Stimulated activated CD4-positive, alpha-beta T cell treated with anti-CD3 and anti-CD28 coated beads, TNF-alpha, amount 100 ng/mL, for 48 hours (primary cell): ENCODE results near the gene CX3CR1.

Source experiments
- DNase-seq, 3 donors: peaks; one replicate each; pipeline ENCODE4 v3.0.0-alpha.2; 2020; ENCODE audit warnings: low read depth in 3 of 3

The CX3CR1 gene

GRCh38 chr3:39291903-39292329 is 12.1 kb upstream of the CX3CR1 start:
- peak; percentile 58 to 76 (median 71) for DNase-seq

DNA sequence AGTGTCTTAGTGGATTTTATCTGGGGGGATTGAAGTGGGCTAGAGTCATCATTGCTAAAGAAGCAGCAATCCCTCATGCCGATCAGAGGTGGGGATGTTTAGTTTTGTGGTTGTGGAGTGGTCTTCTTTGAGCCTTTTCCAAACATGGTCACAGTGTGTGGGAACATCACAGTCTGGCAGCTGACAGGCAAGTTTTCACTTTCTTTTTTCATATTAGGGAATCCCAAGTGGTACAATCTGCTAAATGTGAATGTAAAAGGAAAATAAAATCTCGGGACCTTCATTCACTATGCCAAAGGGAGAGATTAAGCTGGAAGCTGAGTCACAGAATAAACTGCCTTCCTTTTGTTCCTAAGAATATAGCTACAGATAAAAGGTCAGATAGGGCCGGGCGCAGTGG is 10.4 kb upstream of the CX3CR1 start:
- DNase-seq = no peak

- DNase-seq = no peak
Measured at GRCh38 chr3:39289107-39289506, 9.3 kb upstream of the CX3CR1 start.

- DNase-seq = peak; percentile 62 to 78 (median 76)
Measured at GRCh38 chr3:39288300-39288808, 8.5 kb upstream of the CX3CR1 start.

DNA sequence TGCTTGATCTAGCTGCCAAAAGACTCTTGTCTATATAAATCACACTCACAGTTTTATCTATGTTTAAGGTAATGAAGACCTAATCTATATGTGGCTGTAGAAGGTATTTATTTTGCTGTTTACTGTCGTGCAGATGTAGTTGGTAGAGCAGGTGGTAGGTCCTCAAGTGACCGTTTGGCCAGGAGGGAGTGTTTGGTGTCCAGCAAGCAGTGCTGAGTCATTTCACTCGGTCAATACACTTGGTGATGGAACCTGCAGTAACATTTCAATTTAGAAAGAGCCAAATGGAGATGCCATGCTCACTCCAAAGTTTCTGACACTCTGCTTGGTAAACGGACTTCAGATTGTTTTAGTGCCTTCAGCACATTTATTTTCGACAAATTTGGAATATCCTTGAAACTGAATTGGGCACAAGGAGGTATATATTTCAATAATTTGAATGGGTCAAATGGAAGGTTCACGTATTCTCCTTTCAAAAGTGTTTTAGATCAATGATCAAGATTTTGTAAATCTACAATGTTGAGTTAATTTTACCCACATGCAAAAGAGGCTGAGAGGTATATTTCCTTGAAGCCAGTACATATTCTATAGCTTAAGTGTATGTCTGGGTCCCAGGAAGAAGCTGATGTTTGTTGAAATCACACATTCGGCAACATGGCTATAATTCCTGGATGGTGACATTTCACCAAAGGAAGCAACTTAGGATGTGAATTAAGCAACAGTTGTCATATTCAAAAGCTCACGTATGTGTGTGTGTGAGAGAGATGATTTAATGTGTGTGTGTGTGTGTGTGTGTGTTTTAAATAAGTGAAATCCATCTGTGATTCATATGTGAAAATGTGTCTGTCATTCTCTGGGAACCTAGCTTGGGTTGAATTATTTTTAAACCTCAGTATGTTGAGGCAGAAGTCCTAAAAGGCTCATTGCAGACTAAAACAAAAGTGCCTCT is 7.7 kb upstream of the CX3CR1 start:
- no peak for DNase-seq

GRCh38 chr3:39286771-39287170 is 6.9 kb upstream of the CX3CR1 start:
- DNase-seq = no peak

DNA sequence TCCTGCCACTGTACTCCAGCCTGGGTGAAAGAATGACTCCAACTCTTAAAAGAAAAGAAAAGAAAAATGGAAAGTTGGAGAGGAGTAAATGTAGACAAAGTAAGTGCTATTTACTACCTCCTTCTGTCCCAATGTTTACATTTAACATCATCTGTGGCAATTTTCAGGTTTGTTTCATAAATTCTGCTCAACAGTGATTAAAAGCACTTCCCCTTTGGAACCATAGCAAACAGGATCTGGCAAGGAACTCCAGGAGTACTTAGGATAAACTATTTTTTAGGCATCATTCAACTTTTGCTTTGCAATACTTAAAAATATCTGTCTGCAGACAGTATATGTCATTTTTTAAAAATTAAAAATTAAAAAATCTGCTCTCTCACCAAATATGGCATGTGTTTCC is 5.5 kb upstream of the CX3CR1 start:
- DNase-seq = no peak

DNA sequence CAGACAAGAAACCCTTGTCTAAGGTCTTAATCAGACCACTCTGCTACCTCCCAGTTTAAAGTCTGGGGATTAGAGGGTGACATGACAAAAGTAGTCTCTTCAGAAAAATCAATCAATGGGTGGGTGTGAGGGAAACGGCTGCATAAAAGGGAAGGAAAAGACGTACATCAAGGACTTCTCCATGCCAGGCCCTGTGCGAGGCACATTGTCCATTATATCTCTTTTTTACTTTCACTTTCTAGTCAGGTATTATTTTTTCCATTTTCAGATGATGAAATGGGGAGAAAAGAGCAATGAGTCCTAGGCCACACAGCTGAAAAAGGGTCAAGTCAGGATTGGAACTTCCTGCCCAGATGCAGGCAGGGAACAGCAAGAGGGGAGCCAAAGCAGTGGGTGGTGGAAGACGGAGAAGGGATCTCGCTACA is 4.6 kb upstream of the CX3CR1 start:
- no peak for DNase-seq

- no peak for DNase-seq
Measured at GRCh38 chr3:39282057-39282456, 2.2 kb upstream of the CX3CR1 start.

- DNase-seq = no peak
Measured at GRCh38 chr3:39281533-39281932, 1.7 kb upstream of the CX3CR1 start.

GRCh38 chr3:39280571-39280970 is 735 bp upstream of the CX3CR1 start:
- DNase-seq = no peak

GRCh38 chr3:39278616-39278935 is 1.3 kb downstream of the CX3CR1 start:
- DNase-seq = no peak

- DNase-seq = no peak
Measured at GRCh38 chr3:39277893-39278615, 1.8 kb downstream of the CX3CR1 start.

- no peak for DNase-seq
Measured at GRCh38 chr3:39276746-39277145, 3.1 kb downstream of the CX3CR1 start.

DNA sequence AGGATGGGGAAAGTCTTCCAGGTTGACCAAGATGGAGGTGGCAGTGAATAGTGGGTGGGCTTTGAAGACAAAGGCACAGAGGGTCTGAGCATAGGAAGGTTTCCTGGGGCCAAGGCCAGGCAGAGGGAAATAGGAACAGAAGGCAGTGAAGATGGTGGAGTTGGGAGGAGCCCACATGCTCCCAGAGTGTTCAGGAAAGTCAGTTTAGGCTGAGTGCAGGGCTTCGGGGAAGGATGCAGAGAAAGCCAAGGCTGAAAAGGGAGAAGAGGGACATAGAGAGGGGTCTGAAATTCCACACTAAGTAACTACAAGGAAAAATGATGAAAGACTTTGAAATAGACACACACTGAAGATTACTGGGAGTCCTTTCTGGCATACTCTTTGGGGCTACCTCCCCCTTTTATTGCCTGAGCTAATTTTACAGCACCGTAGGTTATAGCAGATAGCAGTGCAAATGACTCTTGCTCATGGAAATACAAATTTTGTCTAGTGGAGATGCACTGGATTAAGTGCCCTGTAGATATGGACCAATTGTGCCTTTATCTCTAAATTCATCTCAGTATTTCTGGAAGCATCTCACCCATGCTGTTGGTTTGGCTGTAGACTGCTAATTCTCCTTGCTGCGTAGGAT is 3.8 kb downstream of the CX3CR1 start:
- no peak for DNase-seq

GRCh38 chr3:39275052-39275451 is 4.8 kb downstream of the CX3CR1 start:
- no peak for DNase-seq

DNA sequence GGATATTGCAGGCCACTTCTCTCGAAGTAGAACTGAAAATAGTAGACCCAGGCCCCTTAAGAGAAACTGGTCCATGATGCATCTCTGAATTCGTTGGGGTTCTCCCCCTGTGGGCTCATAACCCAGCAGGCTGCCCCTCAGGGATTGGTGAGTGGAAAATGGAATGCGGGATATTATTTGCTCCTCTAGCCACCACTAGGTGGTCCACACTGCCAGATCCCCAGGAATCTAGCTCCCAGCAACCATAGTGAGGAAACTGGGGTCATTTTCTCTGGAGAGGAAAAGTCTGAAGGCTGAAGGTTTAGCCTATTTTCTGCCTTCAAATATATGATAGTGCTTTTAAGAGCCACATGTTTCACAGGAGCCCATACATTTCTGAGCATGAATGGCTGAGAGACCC is 6.7 kb downstream of the CX3CR1 start:
- no peak for DNase-seq

DNA sequence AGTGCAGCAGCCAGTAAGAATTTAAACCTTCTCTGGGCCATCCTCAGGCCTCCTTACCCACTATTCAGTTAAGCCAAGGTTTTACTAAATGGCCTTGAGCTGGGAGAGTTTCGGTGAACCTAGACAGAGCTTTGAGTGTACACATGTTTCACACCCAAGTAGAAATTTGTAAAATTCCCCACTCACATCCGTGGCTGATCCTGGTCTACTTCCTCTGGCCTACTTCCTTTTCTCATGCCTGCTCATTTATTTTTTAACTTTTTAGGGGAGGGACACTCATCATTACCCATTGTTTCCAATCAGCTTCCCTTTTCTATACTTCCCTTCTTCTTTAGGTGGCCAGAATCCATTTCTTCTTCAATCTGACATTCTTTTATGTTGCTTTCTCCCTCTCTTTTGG is 7.6 kb downstream of the CX3CR1 start:
- no peak for DNase-seq

DNA sequence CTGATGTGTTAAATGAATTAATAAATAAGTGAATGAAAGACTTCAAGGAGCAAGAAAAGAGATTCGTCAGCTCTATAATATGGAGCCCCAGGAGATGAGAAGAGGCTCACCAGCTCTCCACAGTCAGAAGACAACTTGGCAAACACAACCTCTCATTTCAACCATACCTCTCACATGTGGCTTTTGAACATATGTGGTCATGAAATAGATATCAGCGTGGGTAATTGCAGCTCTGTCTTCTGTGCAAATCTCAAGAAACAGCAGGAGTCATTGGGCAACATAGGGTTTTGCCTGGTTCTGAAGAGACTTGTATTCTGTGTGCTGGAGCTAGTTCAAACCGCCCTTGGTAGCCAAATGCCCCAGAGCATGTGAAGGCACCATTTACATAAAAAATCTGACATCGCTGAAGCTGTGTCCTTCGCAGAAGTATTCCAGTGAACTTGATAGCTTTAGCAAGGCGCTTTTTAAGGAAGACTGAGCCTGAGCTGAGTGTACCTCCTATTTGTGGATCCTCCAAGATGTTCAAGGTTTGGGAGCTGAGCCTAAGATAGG is 8.4 kb downstream of the CX3CR1 start:
- no peak for DNase-seq

GRCh38 chr3:39269528-39269927 is 10.3 kb downstream of the CX3CR1 start:
- DNase-seq = no peak

GRCh38 chr3:39268549-39268900 is 11.3 kb downstream of the CX3CR1 start:
- DNase-seq = no peak
